GM12891 (cell line): Measurements from ENCODE around the gene SLC17A9.

Experiments
- POLR2A ChIP-seq: IDR thresholded peaks from 2 replicates; pipeline ENCODE4 v1.6.1; 2011; ENCODE audit warnings: low read depth, low read length, control low read depth
- POLR2AphosphoS5 ChIP-seq: IDR thresholded peaks from 2 replicates; pipeline ENCODE4 v1.6.1; 2011; ENCODE audit warnings: low read depth, low read length, control low read depth
- POU2F2 ChIP-seq: IDR thresholded peaks from 2 replicates; pipeline ENCODE4 v1.6.1; 2011; ENCODE audit warnings: low read depth, mild to moderate bottlenecking, control low read depth, low read length, moderate library complexity
- SPI1 ChIP-seq: IDR thresholded peaks from 2 replicates; pipeline ENCODE4 v1.6.1; 2011; ENCODE audit warnings: low read depth, low read length, control low read depth
- TAF1 ChIP-seq: IDR thresholded peaks from 2 replicates; pipeline ENCODE4 v1.6.1; 2011; ENCODE audit warnings: low read depth, low read length, control low read depth

DNA sequence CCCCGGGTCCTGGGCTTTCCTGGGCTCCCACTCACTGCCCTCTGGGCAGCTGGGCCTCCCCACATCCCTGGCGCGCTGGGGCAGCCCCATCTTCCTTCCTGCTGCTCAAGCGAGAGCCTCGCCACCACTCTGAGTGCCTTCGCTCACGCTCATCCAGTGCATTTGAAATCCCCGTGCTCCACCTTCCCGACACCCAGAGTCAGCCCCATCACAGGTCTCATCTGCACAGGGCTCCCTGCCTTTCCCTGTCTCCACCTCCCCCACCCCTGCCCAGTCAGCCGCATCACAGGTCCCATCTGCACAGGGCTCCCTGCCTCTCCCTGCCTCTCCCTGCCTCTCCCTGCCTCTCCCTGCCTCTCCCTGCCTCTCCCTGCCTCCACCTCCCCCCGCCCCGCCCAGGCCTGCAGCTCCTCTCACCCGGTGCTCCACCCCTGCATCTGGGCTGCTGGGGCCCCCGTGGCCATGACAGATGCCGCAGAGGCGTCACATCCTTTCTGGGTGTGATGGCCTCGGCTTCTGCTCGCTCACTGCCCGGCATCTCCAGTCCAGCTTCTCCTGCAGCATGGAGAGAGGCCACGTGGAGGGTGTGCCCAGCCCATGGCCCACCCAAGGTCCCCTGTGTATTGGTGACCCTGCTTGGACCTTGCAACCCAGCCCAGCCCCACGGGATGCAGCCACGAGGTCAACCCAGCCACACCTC is 63.3 kb downstream of the SLC17A9 start:
- TF ChIP-seq POLR2A (no peak), TAF1 (no peak), SPI1 (no peak), POLR2AphosphoS5 (no peak), POU2F2 (no peak)
